GM06990 (cell line): Measurements from ENCODE around the gene DNAJB4.
"Not testable (repeated sequence)": the region's sequence is repeated elsewhere in the genome, so short reads cannot be mapped to it uniquely, and the experiment has no call there.

Experiments
- DNase-seq: peaks from one replicate; pipeline ENCODE4 v3.0.0-alpha.2; 2011; ENCODE audit not compliant: insufficient read length; ENCODE audit errors: extremely low read depth
- H3K27me3 ChIP-seq: replicated peaks from 2 replicates; pipeline ENCODE4 v1.6.0; 2011; ENCODE audit warnings: low read length; ENCODE audit not compliant: control insufficient read depth, insufficient read depth
- H3K36me3 ChIP-seq: 2 replicates; pipeline ENCODE4 v1.5.1; 2011; ENCODE audit warnings: low read length; ENCODE audit not compliant: control insufficient read depth, insufficient read depth
- H3K4me3 ChIP-seq: replicated peaks from 2 replicates; pipeline ENCODE4 v1.5.1; 2011; ENCODE audit warnings: low read depth, mild to moderate bottlenecking, control low read depth, low read length
- CTCF ChIP-seq: IDR thresholded peaks from 2 replicates; pipeline ENCODE4 v1.5.1; 2011; ENCODE audit warnings: low read length, control low read depth, mild to moderate bottlenecking, inconsistent platforms; ENCODE audit not compliant: insufficient read depth, poor library complexity, severe bottlenecking

The DNAJB4 gene

GRCh38 chr1:77976433-77977076 is 28.2 kb upstream of the DNAJB4 start:
- Histone ChIP-seq H3K36me3 (no peaks in the 10 kb centered on the region; the same call in 1 of the 2 replicates), H3K4me3 (peak overlapping the region; percentile 97), H3K27me3 (no peaks in the 10 kb centered on the region)
- no peak for TF ChIP-seq CTCF
- DNase-seq: no peak

- Histone ChIP-seq H3K36me3 (no peaks in the 10 kb centered on the region; the same call in 1 of the 2 replicates), H3K4me3 (peak overlapping the region; percentile 97), H3K27me3 (no peaks in the 10 kb centered on the region)
- peak; percentile 68 for DNase-seq
- no peak for TF ChIP-seq CTCF
Measured at GRCh38 chr1:77977989-77978292, 26.8 kb upstream of the DNAJB4 start.

GRCh38 chr1:77978293-77978968 is 26.3 kb upstream of the DNAJB4 start:
- no peak for TF ChIP-seq CTCF
- peak; percentile 72 for DNase-seq
- peak overlapping the region; percentile 97 for H3K4me3 ChIP-seq
- no peaks in the 10 kb centered on the region for H3K27me3 ChIP-seq
- no peaks in the 10 kb centered on the region; the same call in 1 of the 2 replicates for H3K36me3 ChIP-seq

GRCh38 chr1:77978969-77979876 is 25.5 kb upstream of the DNAJB4 start, which contains the start of gene FUBP1:
TSS of gene FUBP1 (minus strand) at chr1:77979072. CDS start at chr1:77979004, 68 bp downstream.
- H3K36me3 ChIP-seq: no peaks in the 10 kb centered on the region; the same call in 1 of the 2 replicates
- H3K4me3 ChIP-seq: peak within 1 kb of the TSS; percentile 97
- peak; percentile 83 for TF ChIP-seq CTCF
- peak; percentile 93 for DNase-seq
- no peaks in the 10 kb centered on the region for H3K27me3 ChIP-seq

- not testable (repeated sequence) for DNase-seq, H3K36me3 ChIP-seq, H3K27me3 ChIP-seq, H3K4me3 ChIP-seq
Measured at GRCh38 chr1:77983352-77983996, 21.3 kb upstream of the DNAJB4 start.

GRCh38 chr1:77983997-77984355 is 20.8 kb upstream of the DNAJB4 start:
- TF ChIP-seq CTCF: no peak

More at GRCh38 chr1:77983997-77984355, 20.8 kb upstream of the DNAJB4 start:
- H3K36me3 ChIP-seq: no peaks in the 10 kb centered on the region
- DNase-seq: no peak
- H3K27me3 ChIP-seq: no peaks in the 10 kb centered on the region
- no peak overlapping the region for H3K4me3 ChIP-seq
